ENCODE data around the gene FOXP1.

GRCh38 chr3:71551311-71551919, 32.1 kb downstream of the FOXP1 start:
- TF ChIP-seq CTCF (IDR thresholded peaks at IDR 0.05), result no peak
- no peak for TF ChIP-seq EZH2 (IDR thresholded peaks at IDR 0.05)
- no peak for TF ChIP-seq EZH2phosphoT487 (IDR thresholded peaks at IDR 0.05)

All from neural progenitor cell (in vitro differentiated cells).